ENCODE results near the gene CAMTA1.

- TF ChIP-seq EZH2 (IDR thresholded peaks at IDR 0.05; ENCODE audit: insufficient read depth, low read length) (no peak), CTCF (IDR thresholded peaks at IDR 0.05; ENCODE audit: insufficient read depth, low read depth, low read length) (no peak)
Observed at GRCh38 chr1:7654725-7655124, 869.5 kb downstream of the CAMTA1 start.

All from astrocyte (in vitro differentiated cells and primary cell).